AG09309 (cell line): ENCODE measurements around the gene PROSER3.

ENCODE experiments used
- DNase-seq: peaks from one replicate; pipeline ENCODE4 v3.0.0-alpha.2; 2010; ENCODE audit warnings: low read depth
- H3K4me3 ChIP-seq: 2 replicates; pipeline ENCODE4 v1.5.1; 2011; ENCODE audit warnings: mild to moderate bottlenecking, low read depth, low read length, moderate library complexity; ENCODE audit not compliant: control insufficient read depth
- TF ChIP-seq, protein P1 (sequence below): IDR thresholded peaks from 2 replicates; pipeline ENCODE4 v1.5.1; 2011; ENCODE audit warnings: mild to moderate bottlenecking, low read depth, low read length, inconsistent platforms; ENCODE audit not compliant: insufficient read depth, control insufficient read depth; ENCODE audit errors: missing control alignments

The PROSER3 gene

GRCh38 chr19:35782589-35782988 is 24.6 kb downstream of the PROSER3 start:
- no peak for DNase-seq
- TF ChIP-seq, protein P1, sequence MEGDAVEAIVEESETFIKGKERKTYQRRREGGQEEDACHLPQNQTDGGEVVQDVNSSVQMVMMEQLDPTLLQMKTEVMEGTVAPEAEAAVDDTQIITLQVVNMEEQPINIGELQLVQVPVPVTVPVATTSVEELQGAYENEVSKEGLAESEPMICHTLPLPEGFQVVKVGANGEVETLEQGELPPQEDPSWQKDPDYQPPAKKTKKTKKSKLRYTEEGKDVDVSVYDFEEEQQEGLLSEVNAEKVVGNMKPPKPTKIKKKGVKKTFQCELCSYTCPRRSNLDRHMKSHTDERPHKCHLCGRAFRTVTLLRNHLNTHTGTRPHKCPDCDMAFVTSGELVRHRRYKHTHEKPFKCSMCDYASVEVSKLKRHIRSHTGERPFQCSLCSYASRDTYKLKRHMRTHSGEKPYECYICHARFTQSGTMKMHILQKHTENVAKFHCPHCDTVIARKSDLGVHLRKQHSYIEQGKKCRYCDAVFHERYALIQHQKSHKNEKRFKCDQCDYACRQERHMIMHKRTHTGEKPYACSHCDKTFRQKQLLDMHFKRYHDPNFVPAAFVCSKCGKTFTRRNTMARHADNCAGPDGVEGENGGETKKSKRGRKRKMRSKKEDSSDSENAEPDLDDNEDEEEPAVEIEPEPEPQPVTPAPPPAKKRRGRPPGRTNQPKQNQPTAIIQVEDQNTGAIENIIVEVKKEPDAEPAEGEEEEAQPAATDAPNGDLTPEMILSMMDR: no peak
- H3K4me3 ChIP-seq: no peak overlapping the region

- no peak for DNase-seq
- TF ChIP-seq, protein P1: no peak
- H3K4me3 ChIP-seq: no peak overlapping the region
Observed at GRCh38 chr19:35783469-35784434, 25.8 kb downstream of the PROSER3 start.

DNA sequence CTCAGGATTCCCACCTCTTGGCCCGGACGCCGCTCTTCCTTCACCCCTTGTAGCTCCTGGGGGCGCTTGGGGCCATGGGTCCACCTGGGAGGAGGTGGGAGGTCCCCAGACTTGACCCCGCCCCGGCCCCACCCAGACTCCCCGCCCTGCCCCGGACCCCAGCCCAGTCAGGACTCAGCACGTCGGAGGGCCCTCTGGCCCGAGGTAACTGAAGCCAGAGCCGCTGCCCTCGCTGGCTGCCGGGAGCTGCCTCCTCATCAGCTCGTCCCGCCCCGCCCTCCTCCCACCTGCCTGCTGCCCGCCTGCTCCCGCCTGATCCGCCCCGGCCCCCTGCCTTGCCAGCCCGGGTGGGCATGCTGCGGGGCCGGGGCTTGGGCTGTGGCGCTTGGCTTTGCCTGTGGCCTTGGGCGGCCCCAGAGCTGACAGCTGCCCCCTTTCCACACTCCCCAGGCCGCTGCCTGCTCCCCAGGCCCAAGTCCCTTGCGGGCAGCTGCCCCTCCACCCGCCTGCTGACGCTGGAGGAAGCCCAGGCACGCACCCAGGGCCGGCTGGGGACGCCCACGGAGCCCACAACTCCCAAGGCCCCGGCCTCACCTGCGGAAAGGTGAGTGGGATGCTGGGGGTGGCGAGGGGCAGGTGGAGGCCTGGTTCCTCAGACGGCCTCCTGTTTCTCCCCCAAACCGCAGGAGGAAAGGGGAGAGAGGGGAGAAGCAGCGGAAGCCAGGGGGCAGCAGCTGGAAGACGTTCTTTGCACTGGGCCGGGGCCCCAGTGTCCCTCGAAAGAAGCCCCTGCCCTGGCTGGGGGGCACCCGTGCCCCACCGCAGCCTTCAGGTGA is 26.7 kb downstream of the PROSER3 start:
- DNase-seq: no peak
- TF ChIP-seq, protein P1: no peak

GRCh38 chr19:35785339-35785627 is 27.3 kb downstream of the PROSER3 start:
- DNase-seq: no peak
- TF ChIP-seq, protein P1: no peak
- H3K4me3 ChIP-seq: no peak overlapping the region

More for the DNA sequence above, 26.7 kb downstream of the PROSER3 start:
- H3K4me3 ChIP-seq: no peak overlapping the region

DNA sequence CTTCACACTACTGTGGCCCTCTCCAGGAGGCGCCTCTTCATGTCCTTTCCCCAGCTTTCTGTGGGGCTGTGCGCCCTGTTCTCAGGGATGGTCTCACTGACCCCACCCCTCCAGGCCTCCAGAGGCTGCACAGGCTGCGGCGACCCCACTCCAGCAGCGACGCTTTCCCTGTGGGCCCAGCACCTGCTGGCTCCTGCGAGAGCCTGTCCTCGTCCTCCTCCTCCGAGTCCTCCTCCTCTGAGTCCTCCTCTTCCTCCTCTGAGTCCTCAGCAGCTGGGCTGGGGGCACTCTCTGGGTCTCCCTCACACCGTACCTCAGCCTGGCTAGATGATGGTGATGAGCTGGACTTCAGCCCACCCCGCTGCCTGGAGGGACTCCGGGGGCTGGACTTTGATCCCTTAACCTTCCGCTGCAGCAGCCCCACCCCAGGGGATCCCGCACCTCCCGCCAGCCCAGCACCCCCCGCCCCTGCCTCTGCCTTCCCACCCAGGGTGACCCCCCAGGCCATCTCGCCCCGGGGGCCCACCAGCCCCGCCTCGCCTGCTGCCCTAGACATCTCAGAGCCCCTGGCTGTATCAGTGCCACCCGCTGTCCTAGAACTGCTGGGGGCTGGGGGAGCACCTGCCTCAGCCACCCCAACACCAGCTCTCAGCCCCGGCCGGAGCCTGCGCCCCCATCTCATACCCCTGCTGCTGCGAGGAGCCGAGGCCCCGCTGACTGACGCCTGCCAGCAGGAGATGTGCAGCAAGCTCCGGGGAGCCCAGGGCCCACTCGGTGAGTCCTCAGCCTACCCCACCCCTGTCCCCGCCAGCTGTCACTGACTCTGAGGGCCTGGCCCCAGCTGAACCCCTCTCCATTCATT is 28.6 kb downstream of the PROSER3 start:
- DNase-seq: no peak
- H3K4me3 ChIP-seq: no peak overlapping the region
- TF ChIP-seq, protein P1: no peak

DNA sequence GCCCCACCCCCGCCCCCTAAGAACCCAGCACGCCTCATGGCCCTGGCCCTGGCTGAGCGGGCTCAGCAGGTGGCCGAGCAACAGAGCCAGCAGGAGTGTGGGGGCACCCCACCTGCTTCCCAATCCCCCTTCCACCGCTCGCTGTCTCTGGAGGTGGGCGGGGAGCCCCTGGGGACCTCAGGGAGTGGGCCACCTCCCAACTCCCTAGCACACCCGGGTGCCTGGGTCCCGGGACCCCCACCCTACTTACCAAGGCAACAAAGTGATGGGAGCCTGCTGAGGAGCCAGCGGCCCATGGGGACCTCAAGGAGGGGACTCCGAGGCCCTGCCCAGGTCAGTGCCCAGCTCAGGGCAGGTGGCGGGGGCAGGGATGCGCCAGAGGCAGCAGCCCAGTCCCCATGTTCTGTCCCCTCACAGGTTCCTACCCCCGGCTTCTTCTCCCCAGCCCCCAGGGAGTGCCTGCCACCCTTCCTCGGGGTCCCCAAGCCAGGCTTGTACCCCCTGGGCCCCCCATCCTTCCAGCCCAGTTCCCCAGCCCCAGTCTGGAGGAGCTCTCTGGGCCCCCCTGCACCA is 29.3 kb downstream of the PROSER3 start:
- no peak overlapping the region for H3K4me3 ChIP-seq
- DNase-seq: no peak
- TF ChIP-seq, protein P1: no peak
